HEK293 (cell line): ENCODE data around the gene BMP5.
A peak's percentile ranks its signal among the peaks of the same experiment; 100 is the strongest.

Experiments
- CTCF ChIA-PET: fragments of 350-600 bp; formaldehyde crosslinking; extraction: SDS; loops from one replicate; lab custom pipeline; 2021; ENCODE audit warnings: antibody characterized with exemption; lab: Yijun Ruan, JAX
- POLR2A ChIA-PET: fragments of 300-600 bp; formaldehyde crosslinking; extraction: SDS; loops from one replicate; lab custom pipeline; 2020; ENCODE audit warnings: antibody characterized with exemption, inconsistent platforms; lab: Yijun Ruan, JAX
- H3K27ac ChIP-seq: fragments of 200-500 bp; sonication (Bioruptor generic); 2 replicates; pipeline ENCODE4 v1.5.1; 2014; ENCODE audit warnings: low read depth, low read length, control low read depth, inconsistent platforms; ENCODE audit errors: extremely low read depth
- H3K36me3 ChIP-seq, 2 experiments: fragments of 200-500 bp in 1 of 2; sonication (Bioruptor generic) in 1 of 2; 1 replicate in 1 of 2; 2 replicates in 1 of 2; pipeline ENCODE4 v1.5.1; 2014 to 2017; ENCODE audit warnings: inconsistent platforms in 2 of 2, low read length in 2 of 2; ENCODE audit not compliant: control insufficient read depth in 2 of 2, insufficient read depth in 1 of 2
- H3K4me1 ChIP-seq: fragments of 200-500 bp; sonication (Bioruptor generic); 2 replicates; pipeline ENCODE4 v1.5.1; 2014; ENCODE audit warnings: mild to moderate bottlenecking, low read length, inconsistent platforms; ENCODE audit not compliant: control insufficient read depth, insufficient read depth
- H3K4me3 ChIP-seq: 2 replicates; pipeline ENCODE4 v1.5.1; 2011; ENCODE audit warnings: low read depth, mild to moderate bottlenecking, control low read depth, low read length, moderate library complexity
- H3K9me3 ChIP-seq: fragments of 200-500 bp; sonication (Bioruptor generic); 2 replicates; pipeline ENCODE4 v1.5.1; 2014; ENCODE audit warnings: low read depth, low read length, inconsistent platforms; ENCODE audit not compliant: control insufficient read depth, insufficient read depth
- EGR2 ChIP-seq: fragments of 450-650 bp; formaldehyde crosslinking; IDR thresholded peaks from 2 replicates; pipeline ENCODE4 v1.5.1; 2016; ENCODE audit warnings: low read depth, missing biosample characterization, missing genetic modification characterization
- SCRT1 ChIP-seq: fragments of 450-650 bp; formaldehyde crosslinking; IDR thresholded peaks from 2 replicates; pipeline ENCODE4 v1.5.1; 2016; ENCODE audit warnings: missing biosample characterization, missing genetic modification characterization, borderline replicate concordance
- SCRT2 ChIP-seq: fragments of 450-650 bp; formaldehyde crosslinking; IDR thresholded peaks from 2 replicates; pipeline ENCODE4 v1.5.1; 2016; ENCODE audit warnings: missing biosample characterization, missing genetic modification characterization
- ZFP41 ChIP-seq: fragments of 450-650 bp; formaldehyde crosslinking; IDR thresholded peaks from 2 replicates; pipeline ENCODE4 v1.5.1; 2016; ENCODE audit warnings: missing biosample characterization, missing genetic modification characterization, borderline replicate concordance
- ZNF138 ChIP-seq: fragments of 450-650 bp; formaldehyde crosslinking; IDR thresholded peaks from 2 replicates; pipeline ENCODE4 v1.5.1; 2016; ENCODE audit warnings: missing biosample characterization, missing genetic modification characterization, borderline replicate concordance
- ZNF223 ChIP-seq: fragments of 450-650 bp; formaldehyde crosslinking; IDR thresholded peaks from 2 replicates; pipeline ENCODE4 v1.5.1; 2016; ENCODE audit warnings: missing biosample characterization, missing genetic modification characterization
- ZNF404 ChIP-seq: fragments of 450-650 bp; formaldehyde crosslinking; IDR thresholded peaks from 2 replicates; pipeline ENCODE4 v1.5.1; 2017; ENCODE audit warnings: missing biosample characterization, missing genetic modification characterization
- ZNF426 ChIP-seq: fragments of 450-650 bp; formaldehyde crosslinking; IDR thresholded peaks from 2 replicates; pipeline ENCODE4 v1.5.1; 2017; ENCODE audit warnings: missing biosample characterization, missing genetic modification characterization, mild to moderate bottlenecking, inconsistent platforms, moderate library complexity
- ZNF529 ChIP-seq: fragments of 450-650 bp; formaldehyde crosslinking; IDR thresholded peaks from 2 replicates; pipeline ENCODE4 v1.5.1; 2017; ENCODE audit warnings: missing genetic modification characterization, missing biosample characterization; ENCODE audit not compliant: insufficient replicate concordance
- ZNF585B ChIP-seq: fragments of 450-650 bp; formaldehyde crosslinking; IDR thresholded peaks from 2 replicates; pipeline ENCODE4 v1.5.1; 2016; ENCODE audit warnings: missing biosample characterization, missing genetic modification characterization
- ZNF610 ChIP-seq: fragments of 450-650 bp; formaldehyde crosslinking; IDR thresholded peaks from 2 replicates; pipeline ENCODE4 v1.5.1; 2016; ENCODE audit warnings: missing biosample characterization, missing genetic modification characterization, borderline replicate concordance
- ZNF658 ChIP-seq: fragments of 450-650 bp; formaldehyde crosslinking; IDR thresholded peaks from 2 replicates; pipeline ENCODE4; 2016; ENCODE audit warnings: missing biosample characterization, missing genetic modification characterization
- ZNF664 ChIP-seq: fragments of 450-650 bp; formaldehyde crosslinking; IDR thresholded peaks from 2 replicates; pipeline ENCODE4 v1.5.1; 2016; ENCODE audit warnings: missing biosample characterization, missing genetic modification characterization
- ZNF837 ChIP-seq: fragments of 450-650 bp; formaldehyde crosslinking; IDR thresholded peaks from 2 replicates; pipeline ENCODE4 v1.5.1; 2016; ENCODE audit warnings: missing biosample characterization, missing genetic modification characterization
- ZXDB ChIP-seq: fragments of 450-650 bp; formaldehyde crosslinking; IDR thresholded peaks from 2 replicates; pipeline ENCODE4 v1.5.1; 2016; ENCODE audit warnings: missing biosample characterization, missing genetic modification characterization
- TF ChIP-seq, protein P1 (sequence below): fragments of 450-650 bp; formaldehyde crosslinking; IDR thresholded peaks from 2 replicates; pipeline ENCODE4 v1.5.1; 2017; ENCODE audit warnings: missing biosample characterization, missing genetic modification characterization
- TF ChIP-seq, protein P2 (sequence below): fragments of 450-650 bp; formaldehyde crosslinking; IDR thresholded peaks from 2 replicates; pipeline ENCODE4 v1.5.1; 2016; ENCODE audit warnings: missing biosample characterization, missing genetic modification characterization
- TF ChIP-seq, protein P3 (sequence below): fragments of 450-650 bp; formaldehyde crosslinking; IDR thresholded peaks from 2 replicates; pipeline ENCODE4 v1.5.1; 2016; ENCODE audit warnings: missing biosample characterization, missing genetic modification characterization, borderline replicate concordance

The BMP5 gene

DNA sequence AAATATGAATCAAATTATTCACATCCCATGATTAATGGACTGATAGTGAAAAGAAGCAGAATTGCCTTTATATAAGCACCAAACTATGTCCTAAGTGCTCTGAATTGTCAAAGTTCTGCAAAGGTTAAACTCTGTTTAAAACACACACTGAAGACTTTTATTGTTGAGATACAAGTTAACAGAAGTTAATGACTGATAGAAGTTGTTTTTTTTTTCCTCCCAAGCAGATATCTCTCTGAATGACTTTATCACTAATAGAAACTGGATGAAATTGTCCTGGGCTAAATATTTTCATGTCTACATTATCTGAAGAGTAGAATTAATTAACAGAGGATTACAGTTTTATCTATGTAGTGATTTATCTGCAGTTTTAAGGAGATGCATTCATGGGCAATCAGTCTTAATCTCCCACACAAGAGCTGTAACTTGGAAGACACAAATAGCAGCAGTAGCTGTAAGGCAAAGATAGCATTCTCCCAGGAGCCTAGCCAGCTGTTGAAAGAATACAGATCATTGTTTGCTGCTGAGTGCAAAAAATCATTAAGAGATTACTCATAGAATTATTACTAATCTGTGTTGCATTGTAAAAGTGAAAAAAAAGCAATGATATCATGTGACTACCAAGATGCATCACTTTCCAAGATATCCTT lies 49.9 kb downstream of the BMP5 start:
- CTCF ChIA-PET: interaction anchor here (0.7 kb wide), 1 partner anchor 61 kb away, joined by 3 read pairs; no protein-coding TSS in a partner anchor
- POLR2A ChIA-PET: no interaction called here
- H3K4me1 ChIP-seq: peaks cover 22% of the 10 kb centered on the region; the same call in 1 of the 2 replicates

DNA sequence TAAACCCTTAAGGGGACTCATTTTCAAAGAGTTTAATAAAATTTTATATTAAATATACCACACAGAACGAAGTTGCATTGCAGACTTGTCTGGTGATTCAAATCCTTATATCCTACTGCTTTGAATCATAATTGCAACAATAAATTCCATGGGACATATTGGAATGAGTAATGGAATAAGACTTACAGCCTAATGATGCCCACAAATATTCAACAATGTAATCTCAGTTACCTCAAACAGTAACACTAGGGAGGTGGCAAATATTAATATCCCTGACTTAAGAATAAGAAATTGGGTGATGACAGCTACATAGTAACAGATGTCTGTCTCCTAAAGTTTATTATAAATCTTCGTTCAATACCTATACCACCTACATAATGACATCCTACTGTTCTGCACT lies 52.6 kb downstream of the BMP5 start:
- CTCF ChIA-PET: no interaction called here

More for the DNA sequence above, 49.9 kb downstream of the BMP5 start:
- no peaks in the 10 kb centered on the region for H3K36me3 ChIP-seq
- H3K27ac ChIP-seq: no peak overlapping the region
- no peaks in the 10 kb centered on the region for H3K9me3 ChIP-seq
- no peak for TF ChIP-seq ZNF138
- TF ChIP-seq, protein P1, sequence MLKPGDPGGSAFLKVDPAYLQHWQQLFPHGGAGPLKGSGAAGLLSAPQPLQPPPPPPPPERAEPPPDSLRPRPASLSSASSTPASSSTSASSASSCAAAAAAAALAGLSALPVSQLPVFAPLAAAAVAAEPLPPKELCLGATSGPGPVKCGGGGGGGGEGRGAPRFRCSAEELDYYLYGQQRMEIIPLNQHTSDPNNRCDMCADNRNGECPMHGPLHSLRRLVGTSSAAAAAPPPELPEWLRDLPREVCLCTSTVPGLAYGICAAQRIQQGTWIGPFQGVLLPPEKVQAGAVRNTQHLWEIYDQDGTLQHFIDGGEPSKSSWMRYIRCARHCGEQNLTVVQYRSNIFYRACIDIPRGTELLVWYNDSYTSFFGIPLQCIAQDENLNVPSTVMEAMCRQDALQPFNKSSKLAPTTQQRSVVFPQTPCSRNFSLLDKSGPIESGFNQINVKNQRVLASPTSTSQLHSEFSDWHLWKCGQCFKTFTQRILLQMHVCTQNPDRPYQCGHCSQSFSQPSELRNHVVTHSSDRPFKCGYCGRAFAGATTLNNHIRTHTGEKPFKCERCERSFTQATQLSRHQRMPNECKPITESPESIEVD (tag by site-specific recombination): 0 out of 2 replicates have a peak, but pooled peaks have one; percentile 7
- H3K4me3 ChIP-seq: no peak overlapping the region

DNA sequence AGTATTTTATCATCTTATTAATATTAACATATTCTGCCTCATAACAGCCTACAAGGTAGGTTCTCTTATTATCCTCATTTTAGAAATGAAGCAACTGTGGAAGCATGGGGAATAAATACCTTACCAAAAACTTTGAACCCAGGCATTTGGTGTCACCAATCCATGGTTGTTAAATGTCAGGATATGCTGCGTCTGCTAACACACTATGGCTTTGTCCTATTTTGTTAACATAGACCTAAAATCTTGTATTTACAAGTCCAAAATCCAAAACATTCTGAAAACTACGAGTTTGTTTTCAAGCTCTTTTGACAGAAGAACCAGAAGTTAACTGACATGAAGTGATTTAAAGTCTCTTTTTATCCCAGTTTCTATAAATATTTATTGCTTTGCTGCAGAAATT lies 53.4 kb downstream of the BMP5 start:
- no peak for TF ChIP-seq ZNF585B (tag by site-specific recombination)
- TF ChIP-seq, protein P2, sequence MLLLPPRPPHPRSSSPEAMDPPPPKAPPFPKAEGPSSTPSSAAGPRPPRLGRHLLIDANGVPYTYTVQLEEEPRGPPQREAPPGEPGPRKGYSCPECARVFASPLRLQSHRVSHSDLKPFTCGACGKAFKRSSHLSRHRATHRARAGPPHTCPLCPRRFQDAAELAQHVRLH: no peak
- no peak for TF ChIP-seq ZXDB (tag by site-specific recombination)
- no peak for TF ChIP-seq ZNF529
- no peak for TF ChIP-seq SCRT1 (tag by site-specific recombination)
- TF ChIP-seq ZNF837 (tag by site-specific recombination): no peak
- TF ChIP-seq ZFP41: no peak
- TF ChIP-seq ZNF426: no peak
- TF ChIP-seq ZNF610: no peak
- TF ChIP-seq, protein P3, sequence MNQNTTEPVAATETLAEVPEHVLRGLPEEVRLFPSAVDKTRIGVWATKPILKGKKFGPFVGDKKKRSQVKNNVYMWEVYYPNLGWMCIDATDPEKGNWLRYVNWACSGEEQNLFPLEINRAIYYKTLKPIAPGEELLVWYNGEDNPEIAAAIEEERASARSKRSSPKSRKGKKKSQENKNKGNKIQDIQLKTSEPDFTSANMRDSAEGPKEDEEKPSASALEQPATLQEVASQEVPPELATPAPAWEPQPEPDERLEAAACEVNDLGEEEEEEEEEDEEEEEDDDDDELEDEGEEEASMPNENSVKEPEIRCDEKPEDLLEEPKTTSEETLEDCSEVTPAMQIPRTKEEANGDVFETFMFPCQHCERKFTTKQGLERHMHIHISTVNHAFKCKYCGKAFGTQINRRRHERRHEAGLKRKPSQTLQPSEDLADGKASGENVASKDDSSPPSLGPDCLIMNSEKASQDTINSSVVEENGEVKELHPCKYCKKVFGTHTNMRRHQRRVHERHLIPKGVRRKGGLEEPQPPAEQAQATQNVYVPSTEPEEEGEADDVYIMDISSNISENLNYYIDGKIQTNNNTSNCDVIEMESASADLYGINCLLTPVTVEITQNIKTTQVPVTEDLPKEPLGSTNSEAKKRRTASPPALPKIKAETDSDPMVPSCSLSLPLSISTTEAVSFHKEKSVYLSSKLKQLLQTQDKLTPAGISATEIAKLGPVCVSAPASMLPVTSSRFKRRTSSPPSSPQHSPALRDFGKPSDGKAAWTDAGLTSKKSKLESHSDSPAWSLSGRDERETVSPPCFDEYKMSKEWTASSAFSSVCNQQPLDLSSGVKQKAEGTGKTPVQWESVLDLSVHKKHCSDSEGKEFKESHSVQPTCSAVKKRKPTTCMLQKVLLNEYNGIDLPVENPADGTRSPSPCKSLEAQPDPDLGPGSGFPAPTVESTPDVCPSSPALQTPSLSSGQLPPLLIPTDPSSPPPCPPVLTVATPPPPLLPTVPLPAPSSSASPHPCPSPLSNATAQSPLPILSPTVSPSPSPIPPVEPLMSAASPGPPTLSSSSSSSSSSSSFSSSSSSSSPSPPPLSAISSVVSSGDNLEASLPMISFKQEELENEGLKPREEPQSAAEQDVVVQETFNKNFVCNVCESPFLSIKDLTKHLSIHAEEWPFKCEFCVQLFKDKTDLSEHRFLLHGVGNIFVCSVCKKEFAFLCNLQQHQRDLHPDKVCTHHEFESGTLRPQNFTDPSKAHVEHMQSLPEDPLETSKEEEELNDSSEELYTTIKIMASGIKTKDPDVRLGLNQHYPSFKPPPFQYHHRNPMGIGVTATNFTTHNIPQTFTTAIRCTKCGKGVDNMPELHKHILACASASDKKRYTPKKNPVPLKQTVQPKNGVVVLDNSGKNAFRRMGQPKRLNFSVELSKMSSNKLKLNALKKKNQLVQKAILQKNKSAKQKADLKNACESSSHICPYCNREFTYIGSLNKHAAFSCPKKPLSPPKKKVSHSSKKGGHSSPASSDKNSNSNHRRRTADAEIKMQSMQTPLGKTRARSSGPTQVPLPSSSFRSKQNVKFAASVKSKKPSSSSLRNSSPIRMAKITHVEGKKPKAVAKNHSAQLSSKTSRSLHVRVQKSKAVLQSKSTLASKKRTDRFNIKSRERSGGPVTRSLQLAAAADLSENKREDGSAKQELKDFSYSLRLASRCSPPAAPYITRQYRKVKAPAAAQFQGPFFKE (tag by site-specific recombination): no peak
- TF ChIP-seq ZNF404: no peak
- TF ChIP-seq ZNF658 (tag by site-specific recombination): no peak
- TF ChIP-seq EGR2 (tag by site-specific recombination): no peak
- Histone ChIP-seq H3K4me3 (no peak overlapping the region), H3K36me3 (no peaks in the 10 kb centered on the region), H3K27ac (no peak overlapping the region), H3K4me1 (peaks cover 11% of the 10 kb centered on the region; the same call in 1 of the 2 replicates), H3K9me3 (no peaks in the 10 kb centered on the region)
- CTCF ChIA-PET: no interaction called here
- POLR2A ChIA-PET: no interaction called here

More for the DNA sequence above, 52.6 kb downstream of the BMP5 start:
- TF ChIP-seq ZNF223 (tag by site-specific recombination): no peak
- TF ChIP-seq SCRT2 (tag by site-specific recombination): no peak
- TF ChIP-seq ZNF664 (tag by site-specific recombination): no peak
- Histone ChIP-seq H3K9me3 (no peaks in the 10 kb centered on the region), H3K27ac (no peak overlapping the region), H3K36me3 (no peaks in the 10 kb centered on the region), H3K4me1 (peaks cover 11% of the 10 kb centered on the region; the same call in 1 of the 2 replicates), H3K4me3 (no peak overlapping the region)
- POLR2A ChIA-PET: no interaction called here
